ENCODE data around the gene SWI5. TPM values are rescaled to one million over a fixed set of nuclear protein-coding genes. Genes with fewer than 3 reads are reported as not detected.

The SWI5 gene
- total and polyA plus RNA-seq, 9 of the 15 experiments (the other 6 are each of a cell fraction or from before 2014, with no cell fraction given), result 62.8 to 133 (median 95.9) TPM

- TF ChIP-seq JUN (IDR thresholded peaks at IDR 0.05; ENCODE audit: borderline replicate concordance, low read depth, low read length), result peak; percentile 95
- no peak for TF ChIP-seq JUN (CRISPR knock-in tag; IDR thresholded peaks at IDR 0.05; ENCODE audit: borderline replicate concordance)
- TF ChIP-seq ZNF707 (CRISPR knock-in tag; conservative IDR thresholded peaks at IDR 0.05), result no peak; the same call in 1 of the 2 replicates
- no peak for TF ChIP-seq ZNF24 (IDR thresholded peaks at IDR 0.05)
- TF ChIP-seq TAF1 (IDR thresholded peaks at IDR 0.05; ENCODE audit: control insufficient read depth, extremely low read depth, insufficient read depth, low read length, severe bottlenecking), result no peak
- no peak for TF ChIP-seq FOXK2 (conservative IDR thresholded peaks at IDR 0.05 in 1 of 2, IDR thresholded peaks at IDR 0.05 in 1 of 2; ENCODE audit: low read depth in 2 of 2)
- TF ChIP-seq ZNF212 (CRISPR knock-in tag; IDR thresholded peaks at IDR 0.05), result peak; percentile 80; the same call in 1 of the 2 replicates
- TF ChIP-seq RBM39 (optimal IDR thresholded peaks at IDR 0.05; ENCODE audit: low read depth, low read length), result peak; percentile 95
- TF ChIP-seq ZHX1 (conservative IDR thresholded peaks at IDR 0.05; ENCODE audit: low read length), result peak; percentile 62
- peak; percentile 91 for TF ChIP-seq THRB (CRISPR knock-in tag; conservative IDR thresholded peaks at IDR 0.05)
Measured at GRCh38 chr9:128322404-128323211, 46.5 kb downstream of the SWI5 start, which contains the start of the genes COQ4 and TRUB2 (continued).
